Lung (tissue), 12 donors: Measurements from ENCODE around the gene PYM1. TPM values are rescaled to one million over a fixed set of nuclear protein-coding genes. Genes with fewer than 3 reads are reported as not detected.

Experiments used
- ATAC-seq: fragments of 200-7000 bp; cut with Tn5 transposase; one replicate; pipeline ENCODE4 v1.9.1; 2020; ENCODE audit warnings: moderate number of reproducible peaks; ENCODE audit not compliant: insufficient read depth, low FRiP score
- DNase-seq, 3 donors: peaks; one replicate each; pipeline ENCODE4 v3.0.0-alpha.2; 2013 to 2017
- H3K27ac ChIP-seq, 2 donors: one replicate each; pipeline ENCODE4 v1.5.1; 2013; ENCODE audit warnings: mild to moderate bottlenecking in 2 of 2, moderate library complexity in 2 of 2, control low read depth in 1 of 2, inconsistent platforms in 1 of 2, low read depth in 1 of 2, low read length in 1 of 2
- H3K27me3 ChIP-seq, 3 donors: one replicate each; pipeline ENCODE4 v1.5.1; 2013; ENCODE audit warnings: low read length in 2 of 3; ENCODE audit not compliant: control insufficient read depth in 3 of 3, insufficient read depth in 3 of 3
- H3K36me3 ChIP-seq, 4 donors: one replicate each; pipeline ENCODE4 v1.5.1; 2013; ENCODE audit warnings: low read length in 4 of 4, mild to moderate bottlenecking in 1 of 4, moderate library complexity in 1 of 4; ENCODE audit not compliant: control insufficient read depth in 4 of 4, insufficient read depth in 4 of 4
- H3K4me1 ChIP-seq, 5 donors: one replicate each; pipeline ENCODE4 v1.5.1; 2013; ENCODE audit warnings: low read length in 5 of 5, mild to moderate bottlenecking in 2 of 5, moderate library complexity in 1 of 5; ENCODE audit not compliant: control insufficient read depth in 5 of 5, insufficient read depth in 5 of 5
- H3K4me3 ChIP-seq: one replicate; pipeline ENCODE4 v1.5.1; 2013; ENCODE audit warnings: mild to moderate bottlenecking, control low read depth, moderate library complexity
- H3K9ac ChIP-seq, 2 donors: one replicate each; pipeline ENCODE4 v1.5.1; 2013; ENCODE audit warnings: low read length in 2 of 2, control low read depth in 1 of 2; ENCODE audit not compliant: insufficient read depth in 1 of 2
- H3K9me3 ChIP-seq, 4 donors: one replicate each; pipeline ENCODE4 v1.5.1; 2013; ENCODE audit warnings: low read length in 3 of 4, mild to moderate bottlenecking in 1 of 4, moderate library complexity in 1 of 4; ENCODE audit not compliant: control insufficient read depth in 4 of 4, insufficient read depth in 3 of 4
- CTCF ChIP-seq: IDR thresholded peaks from 2 replicates; pipeline ENCODE4 v1.5.1; 2012; ENCODE audit warnings: mild to moderate bottlenecking; ENCODE audit errors: control extremely low read depth, extremely low read depth
- WGBS, 2 donors: extraction: QIAGEN DNeasy Blood & Tissue Kit; methylation state at CpG; one replicate each; pipeline ENCODE4 v1.1.7; 2013; 5-methylcytosine and 5-hydroxymethylcytosine counted together
- polyA plus RNA-seq, 2 donors: library from polyadenylated mRNA; stranded (reverse); fragments of 200-250 nt; gene quantifications; one replicate each; pipeline ENCODE4 v1.2.1, GENCODE V29; 2013
- total RNA-seq, 2 donors: library from RNA; depleted of rRNA in 1 of 2; stranded (reverse); fragments of >200 nt in 1 of 2; gene quantifications; one replicate each; pipeline ENCODE4 v1.2.1, GENCODE V29; 2014 to 2021
- donor health status: control.
- donor health status: control.
- donor health status: Bipolar disorder and iron deficiency.
- donor health status: healthy.
- donor health status: DM: yes; HTN: yes; CAD: no.

PYM1 gene
- total and polyA plus RNA-seq, 4 donors, result 32.0 to 44.9 (median 35.0) TPM

GRCh38 chr12:55861396-55861795, 66.3 kb downstream of the PYM1 start:
- Histone ChIP-seq H3K27me3 (no peaks in the 10 kb centered on the region), H3K36me3 (no peaks in the 10 kb centered on the region), H3K9ac (no peak overlapping the region), H3K9me3 (peaks cover 0 to 3% (median 1%) of the 10 kb centered on the region in 4 donors), H3K4me3 (no peak overlapping the region), H3K27ac (no peak overlapping the region), H3K4me1 (no peaks in the 10 kb centered on the region)
- WGBS, 2 donors, result 89 to 90% methylated on average over 8 of the region's 8 CpGs
- ATAC-seq (no peak), DNase-seq (no peak)
- no peak for TF ChIP-seq CTCF

GRCh38 chr12:55852740-55853139, 75.0 kb downstream of the PYM1 start:
- 40 to 66% methylated on average over 1 of the region's 1 CpG for WGBS, 2 donors

More at GRCh38 chr12:55852740-55853139, 75.0 kb downstream of the PYM1 start:
- no peak for TF ChIP-seq CTCF
- H3K9ac ChIP-seq, result no peak overlapping the region
- H3K4me1 ChIP-seq, result peaks cover 0 to 4% (median 1%) of the 10 kb centered on the region in 5 donors
- DNase-seq (no peak), ATAC-seq (no peak)
- H3K9me3 ChIP-seq, result no peaks in the 10 kb centered on the region
- H3K27ac ChIP-seq, result no peak overlapping the region
- H3K36me3 ChIP-seq, result no peaks in the 10 kb centered on the region
- H3K4me3 ChIP-seq, result no peak overlapping the region
- no peaks in the 10 kb centered on the region for H3K27me3 ChIP-seq

Other genes starting within 250 kb of the PYM1 start
- 10 to 100 TPM; 13.5 to 28.4 TPM for gene ITGA7, start 220.0 kb downstream of the PYM1 start, total RNA-seq
- 10 to 100 TPM in 1 of 2 donors, 1 to 10 TPM in 1; 8.2 to 22.0 TPM for gene ITGA7, start 220.0 kb downstream of the PYM1 start, polyA plus RNA-seq
- 100 to 1,000 TPM in 1 of 2 donors, 10 to 100 TPM in 1; 53.9 to 132 TPM for gene BLOC1S1, start 211.8 kb downstream of the PYM1 start, total RNA-seq
- gene BLOC1S1, start 211.8 kb downstream of the PYM1 start, polyA plus RNA-seq, result 100 to 1,000 TPM; 351 to 374 TPM
- gene RDH5, start 207.5 kb downstream of the PYM1 start, total RNA-seq, result 1 to 10 TPM; 4.4 to 5.4 TPM
- gene RDH5, start 207.5 kb downstream of the PYM1 start, polyA plus RNA-seq, result 1 to 10 TPM; 3.1 to 3.4 TPM
- 1,000 to 10,000 TPM in 1 of 2 donors, 100 to 1,000 TPM in 1; 516 to 1,425 TPM for gene CD63, start 198.9 kb downstream of the PYM1 start, total RNA-seq
- 1,000 to 10,000 TPM; 1,829 to 2,824 TPM for gene CD63, start 198.9 kb downstream of the PYM1 start, polyA plus RNA-seq
- 1 to 10 TPM; 2.8 to 8.3 TPM for gene GDF11, start 184.8 kb downstream of the PYM1 start, total RNA-seq
- gene GDF11, start 184.8 kb downstream of the PYM1 start, polyA plus RNA-seq, result 1 to 10 TPM in 1 of 2 donors, under 1 TPM in 1; 0.93 to 3.5 TPM
- gene SARNP, start 110.2 kb downstream of the PYM1 start, total RNA-seq, result 10 to 100 TPM; 51.9 to 76.7 TPM
- 100 to 1,000 TPM in 1 of 2 donors, 10 to 100 TPM in 1; 87.7 to 102 TPM for gene SARNP, start 110.2 kb downstream of the PYM1 start, polyA plus RNA-seq
- gene ORMDL2, start 109.9 kb downstream of the PYM1 start, total RNA-seq, result 10 to 100 TPM; 22.4 to 69.2 TPM
- gene ORMDL2, start 109.9 kb downstream of the PYM1 start, polyA plus RNA-seq, result 10 to 100 TPM; 94.6 to 98.1 TPM
- 10 to 100 TPM; 24.9 to 33.0 TPM for gene DNAJC14, start 98.3 kb downstream of the PYM1 start, total RNA-seq
- gene DNAJC14, start 98.3 kb downstream of the PYM1 start, polyA plus RNA-seq, result 10 to 100 TPM; 15.8 to 30.7 TPM
- gene MMP19, start 85.0 kb downstream of the PYM1 start, total RNA-seq, result 10 to 100 TPM in 1 of 2 donors, 1 to 10 TPM in 1; 9.6 to 53.9 TPM
- 10 to 100 TPM in 1 of 2 donors, 1 to 10 TPM in 1; 9.3 to 92.1 TPM for gene MMP19, start 85.0 kb downstream of the PYM1 start, polyA plus RNA-seq
- gene DGKA, start 3.3 kb upstream of the PYM1 start, total RNA-seq, result 10 to 100 TPM; 33.7 to 41.1 TPM
- 10 to 100 TPM; 19.3 to 28.0 TPM for gene DGKA, start 3.3 kb upstream of the PYM1 start, polyA plus RNA-seq
- 1 to 10 TPM in 1 of 2 donors, under 1 TPM in 1; 0.43 to 1.7 TPM for gene PMEL, start 38.1 kb upstream of the PYM1 start, total RNA-seq
- gene PMEL, start 38.1 kb upstream of the PYM1 start, polyA plus RNA-seq, result 1 to 10 TPM; 1.0 to 1.1 TPM
- gene CDK2, start 38.9 kb upstream of the PYM1 start, total RNA-seq, result 10 to 100 TPM; 27.4 to 28.0 TPM
- gene CDK2, start 38.9 kb upstream of the PYM1 start, polyA plus RNA-seq, result 10 to 100 TPM; 13.0 to 25.5 TPM
- 100 to 1,000 TPM; 113 to 118 TPM for gene RAB5B, start 46.2 kb upstream of the PYM1 start, total RNA-seq
- gene RAB5B, start 46.2 kb upstream of the PYM1 start, polyA plus RNA-seq, result 10 to 100 TPM; 64.5 to 70.0 TPM
- 10 to 100 TPM; 17.7 to 26.2 TPM for gene SUOX, start 69.4 kb upstream of the PYM1 start, total RNA-seq
- gene SUOX, start 69.4 kb upstream of the PYM1 start, polyA plus RNA-seq, result 10 to 100 TPM; 15.1 to 17.1 TPM
- 10 to 100 TPM in 1 of 2 donors, 1 to 10 TPM in 1; 7.0 to 10.7 TPM for gene IKZF4, start 93.1 kb upstream of the PYM1 start, total RNA-seq
- 1 to 10 TPM; 3.3 to 3.5 TPM for gene IKZF4, start 93.1 kb upstream of the PYM1 start, polyA plus RNA-seq
- 10 to 100 TPM; 53.1 to 94.2 TPM for gene RPS26, start 114.0 kb upstream of the PYM1 start, total RNA-seq
- 1,000 to 10,000 TPM; 1,088 to 1,477 TPM for gene RPS26, start 114.0 kb upstream of the PYM1 start, polyA plus RNA-seq
- 100 to 1,000 TPM in 1 of 2 donors, 10 to 100 TPM in 1; 67.9 to 191 TPM for gene ERBB3, start 152.3 kb upstream of the PYM1 start, total RNA-seq
- gene ERBB3, start 152.3 kb upstream of the PYM1 start, polyA plus RNA-seq, result 10 to 100 TPM; 31.4 to 52.3 TPM
- gene PA2G4, start 176.7 kb upstream of the PYM1 start, total RNA-seq, result 10 to 100 TPM; 80.2 to 81.3 TPM
- gene PA2G4, start 176.7 kb upstream of the PYM1 start, polyA plus RNA-seq, result 100 to 1,000 TPM in 1 of 2 donors, 10 to 100 TPM in 1; 97.6 to 137 TPM
- 1,000 to 10,000 TPM; 1,569 to 3,132 TPM for gene RPL41, start 188.7 kb upstream of the PYM1 start, total RNA-seq
- 1,000 to 10,000 TPM; 4,690 to 5,737 TPM for gene RPL41, start 188.7 kb upstream of the PYM1 start, polyA plus RNA-seq
- 1 to 10 TPM; 2.5 to 7.9 TPM for gene ZC3H10, start 190.4 kb upstream of the PYM1 start, total RNA-seq
- gene ZC3H10, start 190.4 kb upstream of the PYM1 start, polyA plus RNA-seq, result 1 to 10 TPM; 3.1 to 3.5 TPM
- gene ESYT1, start 200.4 kb upstream of the PYM1 start, total RNA-seq, result 100 to 1,000 TPM in 1 of 2 donors, 10 to 100 TPM in 1; 57.4 to 131 TPM
- 10 to 100 TPM; 23.5 to 71.0 TPM for gene ESYT1, start 200.4 kb upstream of the PYM1 start, polyA plus RNA-seq
- gene MYL6B, start 224.7 kb upstream of the PYM1 start, total RNA-seq, result 10 to 100 TPM; 39.1 to 46.1 TPM
- gene MYL6B, start 224.7 kb upstream of the PYM1 start, polyA plus RNA-seq, result 10 to 100 TPM; 20.7 to 40.3 TPM
- 1,000 to 10,000 TPM; 1,471 to 1,783 TPM for gene MYL6, start 230.5 kb upstream of the PYM1 start, total RNA-seq
- 1,000 to 10,000 TPM; 2,612 to 3,593 TPM for gene MYL6, start 230.5 kb upstream of the PYM1 start, polyA plus RNA-seq